Parathyroid adenoma (tissue), 2 donors: ENCODE measurements around the gene HES4.

Experiments
- H2AFZ ChIP-seq: fragments of 300-600 bp; sonication (generic); one replicate; pipeline ENCODE4 v1.7.0; 2017; ENCODE audit warnings: antibody characterized with exemption, mild to moderate bottlenecking
- H3K27ac ChIP-seq: fragments of 300-600 bp; sonication (generic); one replicate; pipeline ENCODE4 v1.7.0; 2017
- H3K27me3 ChIP-seq: fragments of 300-600 bp; sonication (generic); one replicate; pipeline ENCODE4 v1.7.0; 2017; ENCODE audit warnings: low read length; ENCODE audit not compliant: control insufficient read depth, insufficient read depth
- H3K36me3 ChIP-seq: fragments of 300-600 bp; sonication (generic); one replicate; pipeline ENCODE4 v1.7.0; 2017; ENCODE audit warnings: low read length; ENCODE audit not compliant: control insufficient read depth, insufficient read depth
- H3K4me1 ChIP-seq: fragments of 300-600 bp; sonication (generic); one replicate; pipeline ENCODE4 v1.7.0; 2017; ENCODE audit warnings: control low read depth
- H3K4me2 ChIP-seq: fragments of 300-600 bp; sonication (generic); one replicate; pipeline ENCODE4 v1.7.0; 2017; ENCODE audit warnings: low read length
- H3K4me3 ChIP-seq: fragments of 300-600 bp; sonication (generic); one replicate; pipeline ENCODE4 v1.7.0; 2017; ENCODE audit warnings: low read depth, low read length
- H3K79me2 ChIP-seq: fragments of 300-600 bp; sonication (generic); one replicate; pipeline ENCODE4 v1.7.0; 2017; ENCODE audit warnings: control low read depth
- H3K9ac ChIP-seq: fragments of 300-600 bp; sonication (generic); one replicate; pipeline ENCODE4 v1.7.0; 2017; ENCODE audit warnings: mild to moderate bottlenecking
- H3K9me3 ChIP-seq: fragments of 300-600 bp; sonication (generic); one replicate; pipeline ENCODE4 v1.7.0; 2017; ENCODE audit warnings: low read length; ENCODE audit not compliant: control insufficient read depth
- TF ChIP-seq, protein P1 (sequence below): fragments of 300-600 bp; sonication (generic); IDR thresholded peaks from one replicate; pipeline ENCODE4 v1.7.0; 2017; ENCODE audit warnings: antibody characterized with exemption, mild to moderate bottlenecking
- donor health status: primary hyperparathyroidism.

HES4 gene

DNA sequence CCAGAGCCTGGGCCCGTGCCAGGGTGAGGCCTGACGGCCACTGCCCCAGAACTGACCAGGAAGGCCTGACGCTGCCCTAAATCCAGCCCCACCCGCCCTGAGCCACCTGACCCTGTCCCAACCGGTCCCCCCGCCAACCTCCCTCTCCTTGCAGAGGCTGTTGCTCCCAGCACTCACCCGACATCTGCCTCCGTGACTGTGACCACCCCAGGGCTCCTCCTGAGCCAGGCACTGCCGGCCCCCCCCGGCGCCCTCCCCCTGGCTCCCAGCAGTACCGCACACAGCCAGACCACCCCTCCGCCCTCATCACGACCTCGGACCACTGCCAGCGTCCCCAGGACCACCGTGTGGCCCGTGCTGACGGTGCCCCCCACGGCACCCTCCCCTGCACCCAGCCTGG, 46.3 kb upstream of the HES4 start:
- Histone ChIP-seq H3K9me3 (no peaks in the 10 kb centered on the region), H3K36me3 (no peaks in the 10 kb centered on the region), H3K4me2 (no peak overlapping the region), H3K4me3 (no peak overlapping the region), H3K9ac (no peak overlapping the region), H3K4me1 (no peaks in the 10 kb centered on the region), H3K27me3 (no peaks in the 10 kb centered on the region), H2AFZ (no peak overlapping the region), H3K79me2 (no peaks in the 10 kb centered on the region), H3K27ac (no peak overlapping the region)
- TF ChIP-seq, protein P1, sequence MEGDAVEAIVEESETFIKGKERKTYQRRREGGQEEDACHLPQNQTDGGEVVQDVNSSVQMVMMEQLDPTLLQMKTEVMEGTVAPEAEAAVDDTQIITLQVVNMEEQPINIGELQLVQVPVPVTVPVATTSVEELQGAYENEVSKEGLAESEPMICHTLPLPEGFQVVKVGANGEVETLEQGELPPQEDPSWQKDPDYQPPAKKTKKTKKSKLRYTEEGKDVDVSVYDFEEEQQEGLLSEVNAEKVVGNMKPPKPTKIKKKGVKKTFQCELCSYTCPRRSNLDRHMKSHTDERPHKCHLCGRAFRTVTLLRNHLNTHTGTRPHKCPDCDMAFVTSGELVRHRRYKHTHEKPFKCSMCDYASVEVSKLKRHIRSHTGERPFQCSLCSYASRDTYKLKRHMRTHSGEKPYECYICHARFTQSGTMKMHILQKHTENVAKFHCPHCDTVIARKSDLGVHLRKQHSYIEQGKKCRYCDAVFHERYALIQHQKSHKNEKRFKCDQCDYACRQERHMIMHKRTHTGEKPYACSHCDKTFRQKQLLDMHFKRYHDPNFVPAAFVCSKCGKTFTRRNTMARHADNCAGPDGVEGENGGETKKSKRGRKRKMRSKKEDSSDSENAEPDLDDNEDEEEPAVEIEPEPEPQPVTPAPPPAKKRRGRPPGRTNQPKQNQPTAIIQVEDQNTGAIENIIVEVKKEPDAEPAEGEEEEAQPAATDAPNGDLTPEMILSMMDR, result no peak

DNA sequence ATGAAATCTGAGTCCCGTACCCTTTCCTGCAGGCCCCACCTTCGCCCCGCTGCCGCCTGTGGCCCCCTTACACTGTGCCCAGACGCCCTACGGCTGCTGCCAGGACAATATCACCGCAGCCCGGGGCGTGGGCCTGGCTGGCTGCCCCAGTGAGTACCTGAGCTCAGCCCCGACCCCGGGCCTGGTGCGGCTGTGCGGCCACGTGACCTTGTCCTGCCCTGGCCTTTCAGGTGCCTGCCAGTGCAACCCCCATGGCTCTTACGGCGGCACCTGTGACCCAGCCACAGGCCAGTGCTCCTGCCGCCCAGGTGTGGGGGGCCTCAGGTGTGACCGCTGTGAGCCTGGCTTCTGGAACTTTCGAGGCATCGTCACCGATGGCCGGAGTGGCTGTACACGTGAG, 45.2 kb upstream of the HES4 start:
- TF ChIP-seq, protein P1, result no peak
- Histone ChIP-seq H3K9me3 (no peaks in the 10 kb centered on the region), H3K36me3 (no peaks in the 10 kb centered on the region), H2AFZ (no peak overlapping the region), H3K79me2 (no peaks in the 10 kb centered on the region), H3K27me3 (no peaks in the 10 kb centered on the region), H3K27ac (no peak overlapping the region), H3K9ac (no peak overlapping the region), H3K4me1 (peaks cover under 1% of the 10 kb centered on the region), H3K4me2 (no peak overlapping the region), H3K4me3 (no peak overlapping the region)

DNA sequence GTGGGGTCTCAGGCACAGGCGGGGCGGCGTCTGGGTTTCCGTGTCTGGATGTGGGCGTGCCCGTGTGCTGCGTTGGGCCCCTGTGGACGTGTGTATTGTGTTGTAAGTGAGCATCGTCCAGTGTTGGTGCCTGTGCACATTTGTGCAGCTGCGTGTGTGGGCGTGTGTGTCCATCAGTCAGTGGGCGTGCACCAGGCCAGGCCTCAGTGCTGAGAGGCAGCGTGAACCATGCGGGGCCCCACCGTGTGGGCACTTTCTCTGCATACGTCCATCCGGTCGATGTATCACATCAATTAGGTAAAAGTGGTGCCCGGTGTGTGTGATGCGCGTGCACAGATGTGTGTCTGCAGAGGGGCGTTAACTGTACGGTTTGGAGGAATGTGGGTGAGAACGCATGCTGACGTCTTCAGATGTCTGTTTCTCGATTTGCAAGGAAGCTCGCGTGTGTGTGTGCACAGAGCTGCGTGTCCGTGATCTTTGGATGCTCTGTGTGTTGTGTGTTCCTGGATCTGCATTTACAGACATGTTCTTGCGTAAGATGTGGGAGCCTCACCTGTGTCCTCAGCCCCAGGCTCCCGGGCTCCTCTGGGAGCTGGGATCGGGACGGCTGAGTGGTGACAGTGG, 44.7 kb upstream of the HES4 start:
- H3K27me3 ChIP-seq, result no peaks in the 10 kb centered on the region
- no peak overlapping the region for H2AFZ ChIP-seq
- no peaks in the 10 kb centered on the region for H3K9me3 ChIP-seq
- TF ChIP-seq, protein P1, result no peak
- H3K4me1 ChIP-seq, result peaks cover 3% of the 10 kb centered on the region
- no peak overlapping the region for H3K9ac ChIP-seq
- no peaks in the 10 kb centered on the region for H3K36me3 ChIP-seq
- no peak overlapping the region for H3K27ac ChIP-seq
- no peak overlapping the region for H3K4me3 ChIP-seq
- H3K4me2 ChIP-seq, result no peak overlapping the region
- H3K79me2 ChIP-seq, result no peaks in the 10 kb centered on the region

DNA sequence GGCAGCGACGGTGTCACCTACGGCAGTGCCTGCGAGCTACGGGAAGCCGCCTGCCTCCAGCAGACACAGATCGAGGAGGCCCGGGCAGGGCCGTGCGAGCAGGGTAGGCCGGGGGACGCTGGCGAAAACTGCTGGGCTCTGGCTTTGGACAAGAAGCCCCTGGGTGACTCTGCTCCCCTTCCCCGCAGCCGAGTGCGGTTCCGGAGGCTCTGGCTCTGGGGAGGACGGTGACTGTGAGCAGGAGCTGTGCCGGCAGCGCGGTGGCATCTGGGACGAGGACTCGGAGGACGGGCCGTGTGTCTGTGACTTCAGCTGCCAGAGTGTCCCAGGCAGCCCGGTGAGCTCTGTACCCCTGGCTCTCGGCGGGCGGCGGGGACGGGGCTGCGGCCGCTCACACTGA, 44.0 kb upstream of the HES4 start:
- Histone ChIP-seq H3K79me2 (no peaks in the 10 kb centered on the region), H3K9me3 (no peaks in the 10 kb centered on the region), H3K4me1 (peaks cover 3% of the 10 kb centered on the region), H3K4me2 (no peak overlapping the region), H3K9ac (no peak overlapping the region), H2AFZ (no peak overlapping the region), H3K27ac (no peak overlapping the region), H3K4me3 (no peak overlapping the region), H3K27me3 (no peaks in the 10 kb centered on the region), H3K36me3 (no peaks in the 10 kb centered on the region)
- TF ChIP-seq, protein P1, result no peak

DNA sequence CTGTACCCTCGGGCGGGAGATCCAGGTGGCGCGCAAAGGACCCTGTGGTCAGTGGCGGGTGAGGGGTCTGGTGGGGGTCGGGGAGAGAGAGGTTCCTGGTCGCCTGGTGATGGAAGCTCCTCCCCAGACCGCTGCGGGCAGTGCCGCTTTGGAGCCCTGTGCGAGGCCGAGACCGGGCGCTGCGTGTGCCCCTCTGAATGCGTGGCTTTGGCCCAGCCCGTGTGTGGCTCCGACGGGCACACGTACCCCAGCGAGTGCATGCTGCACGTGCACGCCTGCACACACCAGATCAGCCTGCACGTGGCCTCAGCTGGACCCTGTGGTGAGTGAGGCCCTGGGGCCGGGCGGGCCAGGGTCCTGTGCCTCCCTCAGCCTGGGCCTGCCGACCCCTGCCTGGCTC, 43.5 kb upstream of the HES4 start:
- TF ChIP-seq, protein P1, result no peak
- Histone ChIP-seq H3K36me3 (no peaks in the 10 kb centered on the region), H3K9me3 (no peaks in the 10 kb centered on the region), H3K4me1 (peaks cover 3% of the 10 kb centered on the region), H3K27ac (no peak overlapping the region), H3K79me2 (no peaks in the 10 kb centered on the region), H2AFZ (no peak overlapping the region), H3K4me3 (no peak overlapping the region), H3K9ac (no peak overlapping the region), H3K27me3 (no peaks in the 10 kb centered on the region), H3K4me2 (no peak overlapping the region)
